ENCODE results near the gene COMP. TPM values are rescaled to one million over a fixed set of nuclear protein-coding genes. Genes with fewer than 3 reads are reported as not detected.
A peak's percentile ranks its signal among the peaks of the same experiment; 100 is the strongest.

Gene COMP
- total RNA-seq, 1 experiment from 2014 or later, result not detected

DNA sequence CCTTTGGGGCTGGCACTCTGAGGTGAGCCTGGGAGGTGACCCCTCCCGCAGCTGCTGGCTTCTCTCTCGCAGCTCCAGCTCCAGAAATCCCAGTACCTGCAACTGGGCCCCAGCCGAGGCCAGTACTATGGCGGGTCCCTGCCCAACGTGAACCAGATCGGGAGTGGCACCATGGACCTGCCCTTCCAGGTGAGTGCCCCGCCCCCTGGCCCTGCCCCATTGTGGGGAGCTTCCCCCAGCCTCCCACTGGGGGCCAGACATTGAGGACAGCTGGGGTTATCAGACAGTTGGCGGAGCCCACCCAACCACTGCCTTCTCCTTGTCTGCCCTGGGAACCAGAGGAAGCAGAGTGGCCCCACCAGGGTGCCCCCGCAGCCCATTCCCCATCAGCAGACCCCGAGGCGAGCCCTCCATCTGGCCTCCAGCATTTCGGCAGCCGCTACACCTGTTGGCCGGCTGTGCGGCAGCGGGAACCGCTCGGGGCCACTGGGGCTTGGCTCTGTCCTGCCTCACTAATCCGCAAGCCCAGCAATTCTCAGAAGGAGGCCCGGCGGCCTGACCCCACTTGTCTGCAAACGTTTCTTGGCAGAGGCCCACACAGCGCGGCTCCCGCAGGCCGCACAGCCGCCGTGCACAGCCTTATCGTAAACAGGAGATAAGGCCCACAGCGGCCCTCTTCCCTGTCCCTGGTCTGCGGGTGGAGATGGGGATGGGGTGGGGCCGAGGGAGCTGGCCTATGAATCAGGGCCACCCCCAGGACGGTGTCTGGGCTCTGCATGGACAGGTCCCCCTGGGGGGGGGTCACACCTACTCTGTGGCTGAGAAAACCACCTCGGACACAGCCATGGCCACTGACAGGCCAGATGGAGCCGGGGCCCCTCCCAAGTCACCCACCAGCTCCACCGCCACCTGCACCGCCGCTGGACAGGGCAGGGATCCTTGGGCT, 48.0 kb downstream of the COMP start:
- Histone ChIP-seq H3K79me2 (ENCODE audit: low read depth) (no peaks in the 10 kb centered on the region), H3K4me1 (replicated peaks; ENCODE audit: insufficient read depth) (no peaks in the 10 kb centered on the region), H3K27ac (no peak overlapping the region), H4K20me1 (ENCODE audit: insufficient read depth) (no peaks in the 10 kb centered on the region), H3K9me2 (ENCODE audit: insufficient read depth) (no peaks in the 10 kb centered on the region), H3K4me3 (no peak overlapping the region), H2AFZ (no peak overlapping the region), H3K36me3 (ENCODE audit: low read depth) (no peaks in the 10 kb centered on the region), H3K4me2 (no peak overlapping the region), H3K9me3 (ENCODE audit: insufficient read depth, low read depth) (no peaks in the 10 kb centered on the region), H3K27me3 (ENCODE audit: insufficient read depth, low read depth) (no peaks in the 10 kb centered on the region), H3F3A (ENCODE audit: insufficient read depth, low read depth) (no peaks in the 10 kb centered on the region)
- TF ChIP-seq EZH2 (IDR thresholded peaks at IDR 0.05; ENCODE audit: low read depth) (no peak), CTCF (conservative IDR thresholded peaks at IDR 0.05) (no peak)
- no TSS peak for BruUV-seq (replicated peaks)
- ChIA-PET CTCF (interaction anchor here (0.6 kb wide), 1 partner anchor 236 kb away, joined by 3 read pairs; no protein-coding TSS in a partner anchor), POLR2A (ENCODE audit: unreplicated experiment) (no interaction called here)
- no peak for DNase-seq
- intact Hi-C loops (cut with micrococcal nuclease; ENCODE audit: unreplicated experiment), result no loop called here

DNA sequence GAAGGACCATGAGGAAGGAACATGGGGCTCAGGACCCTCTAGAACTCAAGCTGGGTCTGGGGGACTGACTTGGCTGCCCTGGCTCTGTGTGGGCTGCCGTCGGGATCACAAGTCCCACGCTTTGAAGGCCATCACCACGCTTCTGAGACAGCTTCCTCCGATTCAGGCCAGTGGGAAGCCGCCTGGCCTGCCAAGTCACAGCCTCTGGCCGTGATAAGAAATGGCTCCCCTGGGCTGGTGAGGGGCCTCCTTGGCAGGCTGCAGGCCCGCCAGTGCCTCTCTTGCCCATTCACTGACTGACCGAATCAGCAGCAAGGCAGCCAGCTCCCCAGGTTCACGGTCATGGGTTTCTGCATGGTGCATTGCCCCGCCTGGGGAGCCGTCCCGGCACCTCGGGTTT, 48.8 kb downstream of the COMP start:
- ChIA-PET CTCF (no interaction called here), POLR2A (ENCODE audit: unreplicated experiment) (no interaction called here)
- Histone ChIP-seq H3K9me3 (ENCODE audit: insufficient read depth, low read depth) (no peaks in the 10 kb centered on the region), H3K4me2 (no peak overlapping the region), H3K36me3 (ENCODE audit: low read depth) (no peaks in the 10 kb centered on the region), H2AFZ (no peak overlapping the region), H3K4me1 (replicated peaks; ENCODE audit: insufficient read depth) (no peaks in the 10 kb centered on the region), H3K4me3 (no peak overlapping the region), H3K27me3 (ENCODE audit: insufficient read depth, low read depth) (no peaks in the 10 kb centered on the region), H3K79me2 (ENCODE audit: low read depth) (no peaks in the 10 kb centered on the region), H3K27ac (no peak overlapping the region), H3F3A (ENCODE audit: insufficient read depth, low read depth) (no peaks in the 10 kb centered on the region), H3K9me2 (ENCODE audit: insufficient read depth) (no peaks in the 10 kb centered on the region), H4K20me1 (ENCODE audit: insufficient read depth) (no peaks in the 10 kb centered on the region)
- TF ChIP-seq CTCF (conservative IDR thresholded peaks at IDR 0.05), result no peak
- TF ChIP-seq EZH2 (IDR thresholded peaks at IDR 0.05; ENCODE audit: low read depth), result no peak
- no TSS peak for BruUV-seq (replicated peaks)
- DNase-seq, result no peak
- intact Hi-C loops (cut with micrococcal nuclease; ENCODE audit: unreplicated experiment), result no loop called here

DNA sequence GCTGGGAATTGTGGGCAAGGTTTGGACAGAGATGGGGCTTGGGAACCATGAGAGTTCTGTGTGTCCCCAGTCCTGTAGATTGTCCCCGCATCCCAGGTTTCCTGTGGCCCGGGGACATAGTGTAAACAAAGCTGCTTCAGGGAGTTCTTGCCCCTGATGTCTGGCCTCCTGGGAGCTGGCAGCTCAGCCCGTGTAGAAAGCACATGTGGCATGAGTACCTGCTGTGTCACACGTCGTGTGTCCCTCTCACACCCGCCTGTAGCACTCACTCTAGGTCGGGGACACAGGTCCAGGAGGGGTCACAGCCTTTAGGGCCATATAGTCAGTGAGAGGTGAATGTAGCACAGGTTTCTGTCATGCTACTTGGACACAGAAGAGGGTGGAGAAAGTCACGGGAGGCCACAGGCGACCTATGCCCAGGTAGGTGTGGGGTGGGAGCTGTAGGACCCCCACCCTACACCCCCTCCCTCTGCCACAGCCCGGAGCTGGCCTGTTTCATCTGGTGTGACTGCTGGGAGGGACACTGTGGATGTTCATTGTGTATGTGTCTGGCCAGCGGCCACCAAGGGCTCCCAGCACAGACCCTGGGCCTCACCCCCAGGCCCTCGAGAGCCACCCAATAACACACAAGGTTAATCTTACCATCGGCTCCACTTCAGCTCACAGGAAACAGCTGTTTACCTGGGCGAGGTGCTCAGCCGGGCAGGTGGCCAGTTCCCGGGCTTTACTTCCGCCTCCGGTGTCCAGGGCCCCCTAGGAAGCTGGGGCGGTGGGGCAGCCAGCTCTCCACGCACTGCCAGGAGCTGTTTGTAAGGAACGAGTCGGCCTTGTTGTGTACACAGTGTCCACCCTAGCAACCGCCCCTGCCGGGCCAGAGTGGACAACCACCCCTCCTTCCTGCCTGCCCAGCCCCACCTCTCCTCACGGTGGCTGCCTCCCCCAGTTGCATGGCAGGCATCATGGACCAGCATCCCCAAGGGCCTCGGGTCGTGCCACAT, 49.7 kb downstream of the COMP start:
- no peaks in the 10 kb centered on the region for H3K36me3 ChIP-seq (ENCODE audit: low read depth)
- intact Hi-C loops (cut with micrococcal nuclease; ENCODE audit: unreplicated experiment), result no loop called here
- H3F3A ChIP-seq (ENCODE audit: insufficient read depth, low read depth), result no peaks in the 10 kb centered on the region
- no peaks in the 10 kb centered on the region for H3K27me3 ChIP-seq (ENCODE audit: insufficient read depth, low read depth)
- BruUV-seq (replicated peaks), result no TSS peak
- no peaks in the 10 kb centered on the region for H3K4me1 ChIP-seq (replicated peaks; ENCODE audit: insufficient read depth)
- H3K4me3 ChIP-seq, result no peak overlapping the region
- H4K20me1 ChIP-seq (ENCODE audit: insufficient read depth), result no peaks in the 10 kb centered on the region
- H3K9me3 ChIP-seq (ENCODE audit: insufficient read depth, low read depth), result no peaks in the 10 kb centered on the region
- TF ChIP-seq CTCF (conservative IDR thresholded peaks at IDR 0.05) (no peak), EZH2 (IDR thresholded peaks at IDR 0.05; ENCODE audit: low read depth) (no peak)
- POLR2A ChIA-PET (ENCODE audit: unreplicated experiment), result interaction anchor here (0.5 kb wide), 2 partner anchors 43 to 408 kb away, joined by 5 to 7 read pairs; no protein-coding TSS in a partner anchor
- no peaks in the 10 kb centered on the region for H3K79me2 ChIP-seq (ENCODE audit: low read depth)
- no peak overlapping the region for H3K27ac ChIP-seq
- peak; percentile 60 to 88 for DNase-seq
- H3K9me2 ChIP-seq (ENCODE audit: insufficient read depth), result no peaks in the 10 kb centered on the region
- H3K4me2 ChIP-seq, result no peak overlapping the region
- CTCF ChIA-PET, result interaction anchor here (0.5 kb wide), 1 partner anchor 147 kb away, joined by 4 read pairs; no protein-coding TSS in a partner anchor
- no peak overlapping the region for H2AFZ ChIP-seq
